K562 (cell line): ENCODE data around the gene SH2D3A. TPM values are rescaled to one million over a fixed set of nuclear protein-coding genes. Genes with fewer than 3 reads are reported as not detected.
A peak's percentile ranks its signal among the peaks of the same experiment; 100 is the strongest.

Experiments used
- ARNT ChIP-seq, 2 experiments: fragments of 450-650 bp; IDR thresholded peaks; 2 replicates each; pipeline ENCODE4 v1.6.1; 2016; ENCODE audit warnings: mild to moderate bottlenecking in 1 of 2
- CXXC5 ChIP-seq: fragments of 250-450 bp; sonication (Bioruptor Pico); IDR thresholded peaks from 2 replicates; pipeline ENCODE4 v1.8.0; 2022; ENCODE audit warnings: inconsistent platforms, mild to moderate bottlenecking, moderate library complexity
- FOXA3 ChIP-seq, 2 experiments: fragments of 450-650 bp in 1 of 2; sonication (generic) in 1 of 2; formaldehyde crosslinking; IDR thresholded peaks in 1 of 2; conservative IDR thresholded peaks in 1 of 2; 2 replicates each; pipeline versions ENCODE4 v1.4.0 to v1.8.0; 2020 to 2022; ENCODE audit warnings: mild to moderate bottlenecking in 2 of 2, missing genetic modification reagents in 1 of 2
- HNRNPL ChIP-seq: fragments of 200-400 bp; formaldehyde crosslinking; IDR thresholded peaks from 2 replicates; pipeline ENCODE4 v1.6.1; 2017; ENCODE audit warnings: low read depth, mild to moderate bottlenecking, low read length
- KAT7 ChIP-seq: sonication (generic); formaldehyde crosslinking; IDR thresholded peaks from 2 replicates; pipeline ENCODE4 v1.8.0; 2022; ENCODE audit warnings: missing genetic modification reagents, mild to moderate bottlenecking, borderline replicate concordance
- MYNN ChIP-seq, 2 experiments: sonication (generic); formaldehyde crosslinking in 1 of 2; IDR thresholded peaks; 2 replicates each; pipeline versions ENCODE4 v1.5.0 to v1.6.1; 2016 to 2020; ENCODE audit warnings: antibody characterized with exemption in 1 of 2, missing genetic modification reagents in 1 of 2
- ZNF12 ChIP-seq: sonication (generic); formaldehyde crosslinking; IDR thresholded peaks from 2 replicates; pipeline ENCODE4 v1.4.0; 2020; ENCODE audit warnings: mild to moderate bottlenecking, missing genetic modification reagents
- ZNF77 ChIP-seq: fragments of 250-450 bp; sonication (Bioruptor Pico); IDR thresholded peaks from 2 replicates; pipeline ENCODE4 v1.5.0; 2020
- polyA plus RNA-seq, 8 experiments: library from polyadenylated mRNA; depleted of rRNA in 4 of 8; stranded (reverse) in 5 of 8; unstranded in 3 of 8; fragments of >200 nt; fragmentation: Nextera tagmentation in 2 of 8; fragmentation: Illumina TruSeq in 1 of 8; extraction: Ambion mirVana in 2 of 8; extraction: Trizol in 1 of 8; gene quantifications; 2 replicates each; pipeline versions ENCODE4 v1.2.1 to v1.2.3, GENCODE V29; 2011 to 2014; ENCODE audit warnings: inconsistent platforms in 1 of 8, missing spikeins in 1 of 8
- total RNA-seq, 7 experiments: library from RNA; depleted of rRNA in 6 of 7; stranded (reverse); fragments of >200 nt in 6 of 7; fragmentation: Illumina TruSeq in 2 of 7; extraction: Trizol in 2 of 7; gene quantifications; 2 replicates each; pipeline versions ENCODE4 v1.2.1 to v1.2.3, GENCODE V29; 2011 to 2021; ENCODE audit warnings: low replicate concordance in 1 of 7
- TF ChIP-seq, protein P1 (sequence below): fragments of 250-450 bp; sonication (Bioruptor Pico); IDR thresholded peaks from 2 replicates; pipeline ENCODE4 v1.4.0; 2020; ENCODE audit warnings: mild to moderate bottlenecking, moderate library complexity
- TF ChIP-seq, protein P2 (sequence below): sonication (generic); formaldehyde crosslinking; IDR thresholded peaks from 2 replicates; pipeline ENCODE4 v1.8.1; 2023; ENCODE audit warnings: mild to moderate bottlenecking, missing genetic modification reagents, moderate library complexity
- TF ChIP-seq, protein P3 (sequence below), 2 experiments: fragments of 150-350 bp in 1 of 2; IDR thresholded peaks; 2 replicates each; pipeline ENCODE4 v1.6.1; 2012 to 2016; ENCODE audit warnings: low read depth in 2 of 2, low read length in 2 of 2, mild to moderate bottlenecking in 1 of 2, moderate library complexity in 1 of 2
- TF ChIP-seq, protein P4 (sequence below): sonication (generic); formaldehyde crosslinking; IDR thresholded peaks from 2 replicates; pipeline ENCODE4 v1.8.1; 2022; ENCODE audit warnings: missing genetic modification reagents

The SH2D3A gene
- total and polyA plus RNA-seq, 9 of the 15 experiments (the other 6 are each of a cell fraction or from before 2014, with no cell fraction given), result 0.75 to 26.3 (median 8.9) TPM

DNA sequence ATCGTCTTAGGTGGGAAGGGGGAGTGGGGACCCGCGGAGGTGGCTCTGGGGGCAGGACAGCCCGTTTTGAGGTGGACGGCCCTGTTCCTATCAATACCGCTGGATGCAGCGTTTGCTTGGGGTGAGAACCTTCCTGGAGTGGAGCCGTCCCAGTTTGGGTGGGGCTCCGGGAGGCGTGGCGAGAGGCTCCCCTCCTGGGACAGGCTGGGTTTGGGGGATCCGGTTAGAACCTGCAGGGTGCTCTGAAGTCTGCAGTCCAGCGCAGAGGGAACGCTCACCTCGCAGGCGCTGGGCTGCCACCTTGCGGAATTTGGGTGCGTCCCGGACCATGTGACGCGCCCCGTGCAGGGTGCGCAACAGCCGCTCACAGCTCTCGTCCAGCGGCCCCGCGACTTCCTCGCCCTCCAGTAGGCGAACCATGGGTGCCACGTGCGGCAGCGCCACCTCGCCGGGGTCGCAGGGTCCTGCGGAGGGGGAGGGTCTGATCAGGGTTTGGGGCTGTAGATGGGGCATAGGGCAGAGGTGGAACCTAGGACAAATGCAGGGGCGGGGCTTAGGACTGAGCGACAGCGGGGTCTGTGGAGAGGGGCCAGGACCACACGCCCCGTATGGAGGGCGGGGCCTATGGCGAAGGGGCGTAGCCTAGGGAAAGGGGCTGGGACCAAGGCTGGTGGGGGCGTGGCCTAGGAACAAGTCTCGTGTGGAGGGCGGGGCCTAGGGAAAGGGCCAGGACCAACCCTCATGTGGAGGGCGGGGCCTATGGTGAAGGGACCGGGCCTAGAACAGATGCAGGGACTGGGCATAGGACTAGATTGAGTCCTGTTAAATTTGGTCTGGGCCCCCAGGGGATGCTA, 13.8 kb downstream of the SH2D3A start (continued):
- TF ChIP-seq KAT7 (CRISPR knock-in tag) (peak; percentile 81; the same call in 1 of the 2 replicates), MYNN (IDR thresholded peaks at IDR 0.05) (peak; percentile 54; the same call in 1 of the 2 replicates), MYNN (CRISPR knock-in tag; IDR thresholded peaks at IDR 0.05) (no peak), ARNT (IDR thresholded peaks at IDR 0.05) (no peak), ZNF77 (CRISPR knock-in tag) (no peak), FOXA3 (CRISPR knock-in tag; conservative IDR thresholded peaks at IDR 0.05 in 1 of 2, IDR thresholded peaks at IDR 0.05 in 1 of 2) (no peak), CXXC5 (peak; percentile 98), HNRNPL (peak; percentile 70), ZNF12 (CRISPR knock-in tag) (peak; percentile 25; the same call in 1 of the 2 replicates)
- TF ChIP-seq, protein P1, sequence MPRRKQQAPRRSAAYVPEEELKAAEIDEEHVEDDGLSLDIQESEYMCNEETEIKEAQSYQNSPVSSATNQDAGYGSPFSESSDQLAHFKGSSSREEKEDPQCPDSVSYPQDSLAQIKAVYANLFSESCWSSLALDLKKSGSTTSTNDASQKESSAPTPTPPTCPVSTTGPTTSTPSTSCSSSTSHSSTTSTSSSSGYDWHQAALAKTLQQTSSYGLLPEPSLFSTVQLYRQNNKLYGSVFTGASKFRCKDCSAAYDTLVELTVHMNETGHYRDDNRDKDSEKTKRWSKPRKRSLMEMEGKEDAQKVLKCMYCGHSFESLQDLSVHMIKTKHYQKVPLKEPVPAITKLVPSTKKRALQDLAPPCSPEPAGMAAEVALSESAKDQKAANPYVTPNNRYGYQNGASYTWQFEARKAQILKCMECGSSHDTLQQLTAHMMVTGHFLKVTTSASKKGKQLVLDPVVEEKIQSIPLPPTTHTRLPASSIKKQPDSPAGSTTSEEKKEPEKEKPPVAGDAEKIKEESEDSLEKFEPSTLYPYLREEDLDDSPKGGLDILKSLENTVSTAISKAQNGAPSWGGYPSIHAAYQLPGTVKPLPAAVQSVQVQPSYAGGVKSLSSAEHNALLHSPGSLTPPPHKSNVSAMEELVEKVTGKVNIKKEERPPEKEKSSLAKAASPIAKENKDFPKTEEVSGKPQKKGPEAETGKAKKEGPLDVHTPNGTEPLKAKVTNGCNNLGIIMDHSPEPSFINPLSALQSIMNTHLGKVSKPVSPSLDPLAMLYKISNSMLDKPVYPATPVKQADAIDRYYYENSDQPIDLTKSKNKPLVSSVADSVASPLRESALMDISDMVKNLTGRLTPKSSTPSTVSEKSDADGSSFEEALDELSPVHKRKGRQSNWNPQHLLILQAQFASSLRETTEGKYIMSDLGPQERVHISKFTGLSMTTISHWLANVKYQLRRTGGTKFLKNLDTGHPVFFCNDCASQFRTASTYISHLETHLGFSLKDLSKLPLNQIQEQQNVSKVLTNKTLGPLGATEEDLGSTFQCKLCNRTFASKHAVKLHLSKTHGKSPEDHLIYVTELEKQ (CRISPR knock-in tag), result no peak
- TF ChIP-seq, protein P2, sequence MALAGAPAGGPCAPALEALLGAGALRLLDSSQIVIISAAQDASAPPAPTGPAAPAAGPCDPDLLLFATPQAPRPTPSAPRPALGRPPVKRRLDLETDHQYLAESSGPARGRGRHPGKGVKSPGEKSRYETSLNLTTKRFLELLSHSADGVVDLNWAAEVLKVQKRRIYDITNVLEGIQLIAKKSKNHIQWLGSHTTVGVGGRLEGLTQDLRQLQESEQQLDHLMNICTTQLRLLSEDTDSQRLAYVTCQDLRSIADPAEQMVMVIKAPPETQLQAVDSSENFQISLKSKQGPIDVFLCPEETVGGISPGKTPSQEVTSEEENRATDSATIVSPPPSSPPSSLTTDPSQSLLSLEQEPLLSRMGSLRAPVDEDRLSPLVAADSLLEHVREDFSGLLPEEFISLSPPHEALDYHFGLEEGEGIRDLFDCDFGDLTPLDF, result peak; percentile 92
- TF ChIP-seq, protein P3, sequence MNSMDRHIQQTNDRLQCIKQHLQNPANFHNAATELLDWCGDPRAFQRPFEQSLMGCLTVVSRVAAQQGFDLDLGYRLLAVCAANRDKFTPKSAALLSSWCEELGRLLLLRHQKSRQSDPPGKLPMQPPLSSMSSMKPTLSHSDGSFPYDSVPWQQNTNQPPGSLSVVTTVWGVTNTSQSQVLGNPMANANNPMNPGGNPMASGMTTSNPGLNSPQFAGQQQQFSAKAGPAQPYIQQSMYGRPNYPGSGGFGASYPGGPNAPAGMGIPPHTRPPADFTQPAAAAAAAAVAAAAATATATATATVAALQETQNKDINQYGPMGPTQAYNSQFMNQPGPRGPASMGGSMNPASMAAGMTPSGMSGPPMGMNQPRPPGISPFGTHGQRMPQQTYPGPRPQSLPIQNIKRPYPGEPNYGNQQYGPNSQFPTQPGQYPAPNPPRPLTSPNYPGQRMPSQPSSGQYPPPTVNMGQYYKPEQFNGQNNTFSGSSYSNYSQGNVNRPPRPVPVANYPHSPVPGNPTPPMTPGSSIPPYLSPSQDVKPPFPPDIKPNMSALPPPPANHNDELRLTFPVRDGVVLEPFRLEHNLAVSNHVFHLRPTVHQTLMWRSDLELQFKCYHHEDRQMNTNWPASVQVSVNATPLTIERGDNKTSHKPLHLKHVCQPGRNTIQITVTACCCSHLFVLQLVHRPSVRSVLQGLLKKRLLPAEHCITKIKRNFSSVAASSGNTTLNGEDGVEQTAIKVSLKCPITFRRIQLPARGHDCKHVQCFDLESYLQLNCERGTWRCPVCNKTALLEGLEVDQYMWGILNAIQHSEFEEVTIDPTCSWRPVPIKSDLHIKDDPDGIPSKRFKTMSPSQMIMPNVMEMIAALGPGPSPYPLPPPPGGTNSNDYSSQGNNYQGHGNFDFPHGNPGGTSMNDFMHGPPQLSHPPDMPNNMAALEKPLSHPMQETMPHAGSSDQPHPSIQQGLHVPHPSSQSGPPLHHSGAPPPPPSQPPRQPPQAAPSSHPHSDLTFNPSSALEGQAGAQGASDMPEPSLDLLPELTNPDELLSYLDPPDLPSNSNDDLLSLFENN (IDR thresholded peaks at IDR 0.05; ENCODE audit: low read depth in 2 of 2, low read length in 2 of 2), result no peak
- TF ChIP-seq, protein P4, sequence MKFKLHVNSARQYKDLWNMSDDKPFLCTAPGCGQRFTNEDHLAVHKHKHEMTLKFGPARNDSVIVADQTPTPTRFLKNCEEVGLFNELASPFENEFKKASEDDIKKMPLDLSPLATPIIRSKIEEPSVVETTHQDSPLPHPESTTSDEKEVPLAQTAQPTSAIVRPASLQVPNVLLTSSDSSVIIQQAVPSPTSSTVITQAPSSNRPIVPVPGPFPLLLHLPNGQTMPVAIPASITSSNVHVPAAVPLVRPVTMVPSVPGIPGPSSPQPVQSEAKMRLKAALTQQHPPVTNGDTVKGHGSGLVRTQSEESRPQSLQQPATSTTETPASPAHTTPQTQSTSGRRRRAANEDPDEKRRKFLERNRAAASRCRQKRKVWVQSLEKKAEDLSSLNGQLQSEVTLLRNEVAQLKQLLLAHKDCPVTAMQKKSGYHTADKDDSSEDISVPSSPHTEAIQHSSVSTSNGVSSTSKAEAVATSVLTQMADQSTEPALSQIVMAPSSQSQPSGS (CRISPR knock-in tag), result no peak
